ENCODE results near the gene BPIFB1. TPM values are rescaled to one million over a fixed set of nuclear protein-coding genes. Genes with fewer than 3 reads are reported as not detected.

BPIFB1 gene
- total and polyA plus RNA-seq, 4 donors: 0.05 to 0.13 TPM; not detected in 2

DNA sequence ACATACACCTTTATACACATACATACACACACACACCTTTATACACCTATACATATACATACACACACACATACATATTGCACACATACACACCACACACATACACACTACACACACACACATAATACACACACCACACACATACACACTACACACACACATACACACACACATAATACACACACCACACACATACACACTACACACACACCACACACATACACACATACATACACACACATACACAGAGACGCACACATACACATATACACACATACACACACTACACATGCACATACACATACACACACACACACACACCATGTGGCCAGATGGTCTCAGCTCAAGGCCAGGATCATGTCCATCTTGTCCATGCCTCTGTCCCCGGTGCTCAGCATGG, 25.7 kb downstream of the BPIFB1 start:
- Histone ChIP-seq H3K27ac (ENCODE audit: low read depth in 1 of 2, low read length in 2 of 2) (no peak overlapping the region), H3K4me1 (ENCODE audit: control insufficient read depth in 1 of 2, insufficient read depth in 2 of 2, low read length in 2 of 2) (no peaks in the 10 kb centered on the region), H3K9me3 (ENCODE audit: control insufficient read depth, low read length) (no peaks in the 10 kb centered on the region), H3K27me3 (ENCODE audit: control insufficient read depth in 1 of 2, insufficient read depth in 2 of 2, low read length in 1 of 2) (no peaks in the 10 kb centered on the region), H3K4me3 (ENCODE audit: low read length in 2 of 2) (no peak overlapping the region), H3K36me3 (ENCODE audit: control insufficient read depth in 1 of 2, insufficient read depth in 2 of 2, low read length in 1 of 2) (no peaks in the 10 kb centered on the region)
- 96 to 97% methylated on average over 2 of the region's 2 CpGs for WGBS, 2 donors
- no peak for DNase-seq
- intact Hi-C loops (cut with DNase I): no loop called here
- ATAC-seq (ENCODE audit: low FRiP score): no peak

DNA sequence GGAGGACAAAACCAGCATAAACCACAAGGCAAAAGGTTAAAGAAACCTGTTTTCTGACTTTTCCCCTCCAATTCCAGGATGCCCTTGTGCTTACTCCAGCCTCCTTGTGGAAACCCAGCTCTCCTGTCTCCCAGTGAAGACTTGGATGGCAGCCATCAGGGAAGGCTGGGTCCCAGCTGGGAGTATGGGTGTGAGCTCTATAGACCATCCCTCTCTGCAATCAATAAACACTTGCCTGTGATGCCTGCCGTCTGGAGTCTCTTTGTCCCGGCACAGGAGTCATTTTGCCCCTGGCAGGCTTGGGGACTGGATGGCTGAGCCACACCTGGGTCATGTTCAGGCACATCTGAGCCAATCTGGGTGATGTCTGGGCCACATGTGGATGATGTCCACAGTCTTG, 26.6 kb downstream of the BPIFB1 start:
- WGBS, 2 donors: 33% methylated on average over 2 of the region's 2 CpGs
- DNase-seq: no peak
- no peak for ATAC-seq (ENCODE audit: low FRiP score)
- intact Hi-C loops (cut with DNase I): no loop called here
- H3K27ac ChIP-seq (ENCODE audit: low read depth in 1 of 2, low read length in 2 of 2): no peak overlapping the region
- no peaks in the 10 kb centered on the region for H3K27me3 ChIP-seq (ENCODE audit: control insufficient read depth in 1 of 2, insufficient read depth in 2 of 2, low read length in 1 of 2)
- H3K9me3 ChIP-seq (ENCODE audit: control insufficient read depth, low read length): no peaks in the 10 kb centered on the region
- no peak overlapping the region for H3K4me3 ChIP-seq (ENCODE audit: low read length in 2 of 2)
- no peaks in the 10 kb centered on the region for H3K36me3 ChIP-seq (ENCODE audit: control insufficient read depth in 1 of 2, insufficient read depth in 2 of 2, low read length in 1 of 2)
- H3K4me1 ChIP-seq (ENCODE audit: control insufficient read depth in 1 of 2, insufficient read depth in 2 of 2, low read length in 2 of 2): no peaks in the 10 kb centered on the region

DNA sequence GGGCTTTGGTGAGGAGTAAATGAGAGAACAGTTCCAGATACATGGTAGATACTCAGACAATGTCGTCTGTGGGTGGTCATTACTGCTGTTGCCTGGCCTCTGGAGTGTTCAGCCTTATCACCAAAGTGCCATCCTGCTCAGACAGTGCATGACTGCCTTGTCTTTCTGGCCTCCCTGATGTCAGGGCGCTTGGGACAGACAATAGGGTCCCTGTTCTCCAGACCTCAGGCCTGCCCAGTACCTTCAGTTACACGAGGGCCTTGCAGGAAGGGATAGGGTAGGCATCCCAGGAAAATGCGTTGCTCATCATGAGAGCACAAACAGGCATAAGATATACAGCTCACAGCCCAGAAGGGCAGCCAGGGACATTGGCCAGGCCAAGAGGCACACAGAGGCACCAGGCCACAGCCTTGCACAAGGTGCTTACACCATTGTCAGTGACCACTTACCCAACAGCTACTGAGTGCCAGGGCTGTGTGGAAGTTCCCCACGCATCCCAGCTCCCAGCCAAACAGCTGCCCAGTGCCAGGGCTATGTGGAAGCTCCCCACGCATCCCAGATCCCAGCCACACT, 27.4 kb downstream of the BPIFB1 start:
- no peak for ATAC-seq (ENCODE audit: low FRiP score)
- WGBS, 2 donors: 60 to 72% methylated on average over 6 of the region's 6 CpGs

DNA sequence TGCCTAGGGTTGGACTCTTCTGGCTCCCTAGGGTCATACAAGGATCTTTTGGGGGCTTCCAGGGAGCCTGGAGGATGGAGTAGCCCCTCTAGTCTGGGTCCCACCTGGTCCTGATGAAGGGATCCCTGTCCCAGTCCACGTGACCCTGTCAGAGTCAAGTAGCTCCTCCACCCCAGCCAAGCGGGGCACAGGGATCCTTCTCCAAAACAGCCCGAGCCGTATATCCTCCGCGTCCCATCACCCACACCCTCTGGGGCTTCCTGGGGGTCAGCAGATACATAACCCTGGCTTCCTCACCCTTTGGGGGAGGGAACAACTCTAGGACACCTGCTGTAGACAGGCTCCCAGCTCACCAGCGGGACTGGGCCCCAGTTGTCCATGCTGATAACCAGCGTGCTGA, 28.0 kb downstream of the BPIFB1 start:
- Histone ChIP-seq H3K27ac (ENCODE audit: low read depth in 1 of 2, low read length in 2 of 2) (no peak overlapping the region), H3K4me3 (ENCODE audit: low read length in 2 of 2) (no peak overlapping the region), H3K27me3 (ENCODE audit: control insufficient read depth in 1 of 2, insufficient read depth in 2 of 2, low read length in 1 of 2) (no peaks in the 10 kb centered on the region), H3K9me3 (ENCODE audit: control insufficient read depth, low read length) (no peaks in the 10 kb centered on the region), H3K4me1 (ENCODE audit: control insufficient read depth in 1 of 2, insufficient read depth in 2 of 2, low read length in 2 of 2) (no peaks in the 10 kb centered on the region), H3K36me3 (ENCODE audit: control insufficient read depth in 1 of 2, insufficient read depth in 2 of 2, low read length in 1 of 2) (no peaks in the 10 kb centered on the region)
- no peak for DNase-seq
- no peak for ATAC-seq (ENCODE audit: low FRiP score)
- intact Hi-C loops (cut with DNase I): no loop called here
- 82 to 83% methylated on average over 8 of the region's 8 CpGs for WGBS, 2 donors

More for the DNA sequence above, 27.4 kb downstream of the BPIFB1 start:
- no peaks in the 10 kb centered on the region for H3K4me1 ChIP-seq (ENCODE audit: control insufficient read depth in 1 of 2, insufficient read depth in 2 of 2, low read length in 2 of 2)
- H3K27ac ChIP-seq (ENCODE audit: low read depth in 1 of 2, low read length in 2 of 2): no peak overlapping the region
- no peak overlapping the region for H3K4me3 ChIP-seq (ENCODE audit: low read length in 2 of 2)
- no peaks in the 10 kb centered on the region for H3K36me3 ChIP-seq (ENCODE audit: control insufficient read depth in 1 of 2, insufficient read depth in 2 of 2, low read length in 1 of 2)
- H3K9me3 ChIP-seq (ENCODE audit: control insufficient read depth, low read length): no peaks in the 10 kb centered on the region
- no peak for DNase-seq
- intact Hi-C loops (cut with DNase I): no loop called here
- no peaks in the 10 kb centered on the region for H3K27me3 ChIP-seq (ENCODE audit: control insufficient read depth in 1 of 2, insufficient read depth in 2 of 2, low read length in 1 of 2)

DNA sequence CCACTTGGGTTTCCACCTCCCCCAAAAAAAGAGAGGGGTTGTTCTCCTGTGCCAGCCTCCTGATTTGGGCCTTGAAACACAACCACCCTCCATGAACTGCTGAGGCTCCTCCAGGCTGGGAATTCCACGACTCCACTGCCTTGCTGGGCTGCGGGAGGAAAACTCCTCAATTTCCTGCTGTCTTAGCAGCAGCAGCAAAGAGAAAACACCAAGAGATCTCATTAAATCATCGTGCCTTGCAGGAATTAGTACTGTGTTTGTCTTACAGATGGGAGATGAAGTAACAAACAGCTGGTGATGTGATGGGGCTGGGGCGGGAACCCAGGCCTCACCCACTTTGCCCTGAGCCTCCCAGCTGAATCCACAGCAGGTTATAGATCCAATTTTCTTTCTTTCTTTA, 29.0 kb downstream of the BPIFB1 start:
- ATAC-seq (ENCODE audit: low FRiP score): no peak
- Histone ChIP-seq H3K27ac (ENCODE audit: low read depth in 1 of 2, low read length in 2 of 2) (no peak overlapping the region), H3K27me3 (ENCODE audit: control insufficient read depth in 1 of 2, insufficient read depth in 2 of 2, low read length in 1 of 2) (peaks cover 0 to under 1% of the 10 kb centered on the region in 2 donors), H3K9me3 (ENCODE audit: control insufficient read depth, low read length) (no peaks in the 10 kb centered on the region), H3K4me1 (ENCODE audit: control insufficient read depth in 1 of 2, insufficient read depth in 2 of 2, low read length in 2 of 2) (no peaks in the 10 kb centered on the region), H3K4me3 (ENCODE audit: low read length in 2 of 2) (no peak overlapping the region), H3K36me3 (ENCODE audit: control insufficient read depth in 1 of 2, insufficient read depth in 2 of 2, low read length in 1 of 2) (no peaks in the 10 kb centered on the region)
- no peak for DNase-seq
- 44 to 52% methylated on average over 4 of the region's 4 CpGs for WGBS, 2 donors
- intact Hi-C loops (cut with DNase I): no loop called here

- Histone ChIP-seq H3K9me3 (ENCODE audit: control insufficient read depth, low read length) (no peaks in the 10 kb centered on the region), H3K36me3 (ENCODE audit: control insufficient read depth in 1 of 2, insufficient read depth in 2 of 2, low read length in 1 of 2) (no peaks in the 10 kb centered on the region), H3K27me3 (ENCODE audit: control insufficient read depth in 1 of 2, insufficient read depth in 2 of 2, low read length in 1 of 2) (peaks cover 0 to 2% of the 10 kb centered on the region in 2 donors), H3K27ac (ENCODE audit: low read depth in 1 of 2, low read length in 2 of 2) (no peak overlapping the region), H3K4me3 (ENCODE audit: low read length in 2 of 2) (no peak overlapping the region), H3K4me1 (ENCODE audit: control insufficient read depth in 1 of 2, insufficient read depth in 2 of 2, low read length in 2 of 2) (no peaks in the 10 kb centered on the region)
- intact Hi-C loops (cut with DNase I): no loop called here
- ATAC-seq (ENCODE audit: low FRiP score) (no peak), DNase-seq (no peak)
- WGBS, 2 donors: 84 to 92% methylated on average over 11 of the region's 11 CpGs
Observed at GRCh38 chr20:33312583-33312982, 29.6 kb downstream of the BPIFB1 start.

DNA sequence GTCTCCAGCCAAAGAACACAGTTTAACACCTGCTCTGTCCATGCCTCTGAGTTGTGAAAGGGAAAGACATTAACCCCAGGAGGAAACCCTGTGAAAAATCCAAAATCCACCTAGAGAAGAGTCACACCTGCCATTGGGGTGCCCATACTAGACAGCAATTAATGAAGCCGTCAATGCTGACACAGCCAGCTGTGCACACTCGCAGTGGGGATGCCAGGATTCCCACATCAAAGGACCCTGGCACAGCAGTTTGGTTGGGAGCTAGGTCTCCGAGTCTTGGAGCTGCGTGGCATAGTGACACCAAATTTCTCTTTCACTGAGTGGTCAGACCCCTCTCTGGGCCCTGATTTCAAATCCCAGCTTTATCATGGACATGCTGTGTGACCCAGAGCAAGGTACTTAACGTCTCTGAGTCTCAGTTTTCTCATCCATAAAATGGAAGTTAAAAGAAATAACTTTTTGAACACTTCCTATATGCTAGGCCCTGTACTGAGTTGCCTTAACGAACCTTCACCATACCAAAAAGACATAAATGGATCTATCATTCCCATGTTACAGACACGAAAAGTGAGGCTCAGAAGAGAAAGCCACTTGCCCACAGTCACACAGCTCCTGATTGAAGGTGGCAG, 30.8 kb downstream of the BPIFB1 start:
- peaks cover 0 to 2% of the 10 kb centered on the region in 2 donors for H3K27me3 ChIP-seq (ENCODE audit: control insufficient read depth in 1 of 2, insufficient read depth in 2 of 2, low read length in 1 of 2)
- intact Hi-C loops (cut with DNase I): no loop called here
- H3K9me3 ChIP-seq (ENCODE audit: control insufficient read depth, low read length): no peaks in the 10 kb centered on the region
- ATAC-seq (ENCODE audit: low FRiP score): no peak
- H3K27ac ChIP-seq (ENCODE audit: low read depth in 1 of 2, low read length in 2 of 2): no peak overlapping the region
- DNase-seq: no peak
- no peak overlapping the region for H3K4me3 ChIP-seq (ENCODE audit: low read length in 2 of 2)
- no peaks in the 10 kb centered on the region for H3K36me3 ChIP-seq (ENCODE audit: control insufficient read depth in 1 of 2, insufficient read depth in 2 of 2, low read length in 1 of 2)
- no peaks in the 10 kb centered on the region for H3K4me1 ChIP-seq (ENCODE audit: control insufficient read depth in 1 of 2, insufficient read depth in 2 of 2, low read length in 2 of 2)
- WGBS, 2 donors: 84% methylated on average over 7 of the region's 7 CpGs

- Histone ChIP-seq H3K36me3 (ENCODE audit: control insufficient read depth in 1 of 2, insufficient read depth in 2 of 2, low read length in 1 of 2) (no peaks in the 10 kb centered on the region), H3K9me3 (ENCODE audit: control insufficient read depth, low read length) (no peaks in the 10 kb centered on the region), H3K27ac (ENCODE audit: low read depth in 1 of 2, low read length in 2 of 2) (no peak overlapping the region), H3K4me1 (ENCODE audit: control insufficient read depth in 1 of 2, insufficient read depth in 2 of 2, low read length in 2 of 2) (no peaks in the 10 kb centered on the region), H3K27me3 (ENCODE audit: control insufficient read depth in 1 of 2, insufficient read depth in 2 of 2, low read length in 1 of 2) (peaks cover 0 to 2% of the 10 kb centered on the region in 2 donors), H3K4me3 (ENCODE audit: low read length in 2 of 2) (no peak overlapping the region)
- 69% methylated on average over 5 of the region's 5 CpGs for WGBS, 2 donors
- no peak for DNase-seq
- intact Hi-C loops (cut with DNase I): no loop called here
- ATAC-seq (ENCODE audit: low FRiP score): no peak
Observed at GRCh38 chr20:33316343-33316742, 33.3 kb downstream of the BPIFB1 start.

DNA sequence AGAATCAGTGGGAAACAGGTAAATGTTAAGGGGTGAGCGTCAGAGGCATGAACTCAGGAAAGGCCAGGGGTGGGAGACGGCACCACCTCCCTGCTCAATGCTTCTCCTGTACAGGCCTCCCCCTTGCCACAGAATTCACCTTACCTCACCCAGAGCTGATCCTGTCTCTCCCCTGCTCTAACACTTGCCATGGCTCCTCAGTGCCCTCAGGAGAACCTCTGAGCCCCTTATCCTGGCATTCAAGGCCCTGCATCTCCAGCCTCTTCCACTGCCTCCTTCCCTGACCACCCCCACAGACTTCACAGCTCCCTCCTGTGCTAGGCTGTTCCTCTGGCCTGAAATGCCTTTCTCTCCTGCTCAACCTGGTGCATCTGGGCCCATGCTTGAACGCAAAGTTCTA, 33.9 kb downstream of the BPIFB1 start:
- peaks cover 0 to 2% of the 10 kb centered on the region in 2 donors for H3K27me3 ChIP-seq (ENCODE audit: control insufficient read depth in 1 of 2, insufficient read depth in 2 of 2, low read length in 1 of 2)
- WGBS, 2 donors: 73 to 76% methylated on average over 3 of the region's 3 CpGs
- intact Hi-C loops (cut with DNase I): no loop called here

More for the DNA sequence above, 33.9 kb downstream of the BPIFB1 start:
- Histone ChIP-seq H3K4me3 (ENCODE audit: low read length in 2 of 2) (no peak overlapping the region), H3K4me1 (ENCODE audit: control insufficient read depth in 1 of 2, insufficient read depth in 2 of 2, low read length in 2 of 2) (no peaks in the 10 kb centered on the region), H3K36me3 (ENCODE audit: control insufficient read depth in 1 of 2, insufficient read depth in 2 of 2, low read length in 1 of 2) (no peaks in the 10 kb centered on the region), H3K9me3 (ENCODE audit: control insufficient read depth, low read length) (no peaks in the 10 kb centered on the region), H3K27ac (ENCODE audit: low read depth in 1 of 2, low read length in 2 of 2) (no peak overlapping the region)
- ATAC-seq (ENCODE audit: low FRiP score) (no peak), DNase-seq (no peak)

Measured in aorta (tissue), 5 donors.